Choroid plexus epithelial cell (primary cell): ENCODE measurements around the gene C5AR1.

Experiments
- DNase-seq: peaks from one replicate; pipeline ENCODE4 v3.0.0-alpha.2; 2010; ENCODE audit warnings: low read depth
- H3K4me3 ChIP-seq: 2 replicates; pipeline ENCODE4 v1.5.1; 2011; ENCODE audit warnings: low read depth, mild to moderate bottlenecking, control low read depth, low read length, moderate library complexity
- CTCF ChIP-seq: conservative IDR thresholded peaks from 2 replicates; pipeline ENCODE4 v1.5.1; 2011; ENCODE audit warnings: low read depth, mild to moderate bottlenecking, control low read depth, inconsistent platforms, low read length, moderate library complexity

The C5AR1 gene

GRCh38 chr19:47312366-47313006, 2.8 kb downstream of the C5AR1 start:
- TF ChIP-seq CTCF: no peak
- no peak overlapping the region for H3K4me3 ChIP-seq
- DNase-seq: no peak

- no peak for TF ChIP-seq CTCF
- peak; percentile 20 for DNase-seq
- H3K4me3 ChIP-seq: no peak overlapping the region
Observed at GRCh38 chr19:47313754-47314295, 4.2 kb downstream of the C5AR1 start.

GRCh38 chr19:47315125-47315821, 5.6 kb downstream of the C5AR1 start:
- no peak overlapping the region for H3K4me3 ChIP-seq
- TF ChIP-seq CTCF: no peak
- peak; percentile 99 for DNase-seq

- no peak for TF ChIP-seq CTCF
- no peak for DNase-seq
- no peak overlapping the region for H3K4me3 ChIP-seq
Observed at GRCh38 chr19:47316513-47316912, 6.9 kb downstream of the C5AR1 start.

- TF ChIP-seq CTCF: no peak
- DNase-seq: no peak
Observed at GRCh38 chr19:47319923-47320871, 10.5 kb downstream of the C5AR1 start.

GRCh38 chr19:47321630-47322029, 12.0 kb downstream of the C5AR1 start:
- DNase-seq: no peak
- no peak for TF ChIP-seq CTCF
- H3K4me3 ChIP-seq: no peak overlapping the region

More at GRCh38 chr19:47319923-47320871, 10.5 kb downstream of the C5AR1 start:
- no peak overlapping the region for H3K4me3 ChIP-seq
